Measurements from ENCODE around the gene ST6GALNAC5.

DNA sequence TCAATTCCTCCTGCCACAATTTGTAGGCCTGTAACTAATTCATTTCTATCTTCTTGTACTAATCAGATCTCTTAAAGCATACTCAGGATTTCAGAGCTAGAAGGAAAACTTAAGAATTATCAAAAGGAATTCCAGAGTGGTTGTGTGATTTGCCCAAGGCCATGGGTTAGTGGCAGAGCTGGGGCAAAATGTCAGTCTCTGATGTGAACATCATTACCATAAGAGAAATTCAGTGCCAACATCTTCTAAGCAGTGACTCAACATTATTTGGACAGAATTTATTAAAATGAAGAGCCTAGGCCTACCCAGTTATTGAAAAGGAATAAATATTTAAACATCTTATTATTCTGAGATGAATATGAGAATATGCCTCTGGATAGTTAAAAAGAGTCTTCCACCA is 14.5 kb downstream of the ST6GALNAC5 start:
- TF ChIP-seq, protein P1, sequence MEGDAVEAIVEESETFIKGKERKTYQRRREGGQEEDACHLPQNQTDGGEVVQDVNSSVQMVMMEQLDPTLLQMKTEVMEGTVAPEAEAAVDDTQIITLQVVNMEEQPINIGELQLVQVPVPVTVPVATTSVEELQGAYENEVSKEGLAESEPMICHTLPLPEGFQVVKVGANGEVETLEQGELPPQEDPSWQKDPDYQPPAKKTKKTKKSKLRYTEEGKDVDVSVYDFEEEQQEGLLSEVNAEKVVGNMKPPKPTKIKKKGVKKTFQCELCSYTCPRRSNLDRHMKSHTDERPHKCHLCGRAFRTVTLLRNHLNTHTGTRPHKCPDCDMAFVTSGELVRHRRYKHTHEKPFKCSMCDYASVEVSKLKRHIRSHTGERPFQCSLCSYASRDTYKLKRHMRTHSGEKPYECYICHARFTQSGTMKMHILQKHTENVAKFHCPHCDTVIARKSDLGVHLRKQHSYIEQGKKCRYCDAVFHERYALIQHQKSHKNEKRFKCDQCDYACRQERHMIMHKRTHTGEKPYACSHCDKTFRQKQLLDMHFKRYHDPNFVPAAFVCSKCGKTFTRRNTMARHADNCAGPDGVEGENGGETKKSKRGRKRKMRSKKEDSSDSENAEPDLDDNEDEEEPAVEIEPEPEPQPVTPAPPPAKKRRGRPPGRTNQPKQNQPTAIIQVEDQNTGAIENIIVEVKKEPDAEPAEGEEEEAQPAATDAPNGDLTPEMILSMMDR (IDR thresholded peaks at IDR 0.05), result no peak
- no peak for TF ChIP-seq POLR2AphosphoS5 (IDR thresholded peaks at IDR 0.05)
- TF ChIP-seq POLR2A (IDR thresholded peaks at IDR 0.05), result no peak

Measured in suprapubic skin (tissue), 4 donors.